Endothelial cell of umbilical vein (primary cell): Measurements from ENCODE around the gene NALCN. TPM values are rescaled to one million over a fixed set of nuclear protein-coding genes. Genes with fewer than 3 reads are reported as not detected.

Experiments
- BruUV-seq: library from RNA; stranded (reverse); fragments of 400-500 nt; replicated peaks from 2 replicates; lab custom pipeline; 2021; lab: Mats Ljungman, UMichigan
- CTCF ChIA-PET: fragments of 300-600, 350-600 bp; sonication (Branson Sonifier 250); formaldehyde crosslinking; loops from one replicate; lab custom pipeline; 2021; ENCODE audit warnings: antibody characterized with exemption, inconsistent platforms; lab: Charles Lee
- POLR2A ChIA-PET: fragments of 300-600, 350-600 bp; sonication (Branson Sonifier 250); formaldehyde crosslinking; loops from one replicate; lab custom pipeline; 2021; ENCODE audit warnings: antibody characterized with exemption, inconsistent platforms; lab: Charles Lee
- DNase-seq: peaks from one replicate; pipeline ENCODE4 v3.0.0-alpha.2; 2011; ENCODE audit warnings: low read depth, low spot score
- FAIRE-seq: peaks from 2 replicates; lab custom pipeline; 2011; peaks lifted over from hg19 to GRCh38; lab: Jason Lieb, UNC
- H2AFZ ChIP-seq: 2 replicates; pipeline ENCODE4 v1.6.0; 2012; ENCODE audit warnings: low read depth, low read length, control low read depth, inconsistent platforms
- H3K27ac ChIP-seq: 2 replicates; pipeline ENCODE4 v1.5.1; 2011; ENCODE audit warnings: low read depth, mild to moderate bottlenecking, control low read depth, low read length, moderate library complexity; ENCODE audit not compliant: insufficient read depth
- H3K27me3 ChIP-seq, 2 experiments: 2 replicates each; pipeline versions ENCODE4 v1.6.0 to v1.6.1; 2011; ENCODE audit warnings: low read length in 2 of 2, mixed read lengths in 1 of 2; ENCODE audit not compliant: control insufficient read depth in 2 of 2, insufficient read depth in 2 of 2
- H3K36me3 ChIP-seq, 2 experiments: 2 replicates in 1 of 2; 3 replicates in 1 of 2; pipeline ENCODE4 v1.5.1; 2011; ENCODE audit warnings: low read length in 2 of 2, mild to moderate bottlenecking in 1 of 2, moderate library complexity in 1 of 2; ENCODE audit not compliant: control insufficient read depth in 2 of 2, insufficient read depth in 2 of 2; ENCODE audit errors: extremely low read depth in 1 of 2
- H3K4me1 ChIP-seq: 3 replicates; pipeline ENCODE4 v1.5.1; 2011; ENCODE audit warnings: mild to moderate bottlenecking, low read length; ENCODE audit not compliant: control insufficient read depth, insufficient read depth; ENCODE audit errors: extremely low read depth
- H3K4me2 ChIP-seq: 2 replicates; pipeline ENCODE4 v1.6.1; 2011; ENCODE audit warnings: low read length, control low read depth, mixed read lengths; ENCODE audit not compliant: insufficient read depth
- H3K4me3 ChIP-seq, 3 experiments: fragments of 200-600 bp in 1 of 3; sonication (generic), shearing (Covaris generic) in 1 of 3; replicated peaks in 1 of 3; 2 replicates each; pipeline ENCODE4 v1.5.1; 2011 to 2016; ENCODE audit warnings: control low read depth in 3 of 3, low read length in 3 of 3, mild to moderate bottlenecking in 2 of 3, inconsistent platforms in 1 of 3, low read depth in 1 of 3, moderate library complexity in 1 of 3; ENCODE audit not compliant: insufficient read depth in 1 of 3
- H3K79me2 ChIP-seq: 2 replicates; pipeline ENCODE4 v1.6.0; 2012; ENCODE audit warnings: low read length, inconsistent platforms; ENCODE audit not compliant: control insufficient read depth, insufficient read depth
- H3K9ac ChIP-seq: replicated peaks from 2 replicates; pipeline ENCODE3; 2011; ENCODE audit warnings: low read length, control low read depth; ENCODE audit not compliant: insufficient read depth; ENCODE audit errors: extremely low read depth
- H3K9me1 ChIP-seq: replicated peaks from 3 replicates; pipeline ENCODE4 v1.6.0; 2011; ENCODE audit warnings: mild to moderate bottlenecking, low read length; ENCODE audit not compliant: control insufficient read depth, insufficient read depth; ENCODE audit errors: extremely low read depth
- H3K9me3 ChIP-seq: replicated peaks from 2 replicates; pipeline ENCODE4 v1.5.1; 2012; ENCODE audit warnings: low read length, inconsistent platforms; ENCODE audit not compliant: control insufficient read depth, insufficient read depth
- H4K20me1 ChIP-seq: replicated peaks from 2 replicates; pipeline ENCODE3; 2011; ENCODE audit warnings: mild to moderate bottlenecking, low read length; ENCODE audit not compliant: control insufficient read depth, insufficient read depth; ENCODE audit errors: extremely low read depth
- FOS ChIP-seq: IDR thresholded peaks from 2 replicates; pipeline ENCODE4 v1.6.1; 2011; ENCODE audit warnings: mild to moderate bottlenecking, low read length, moderate library complexity, borderline replicate concordance; ENCODE audit not compliant: insufficient read depth
- JUN ChIP-seq: IDR thresholded peaks from 2 replicates; pipeline ENCODE4 v1.6.1; 2011; ENCODE audit warnings: borderline replicate concordance, low read depth; ENCODE audit not compliant: insufficient read length, insufficient read depth
- POLR2AphosphoS5 ChIP-seq: IDR thresholded peaks from 2 replicates; pipeline ENCODE4 v1.6.1; 2012; ENCODE audit warnings: low read depth, mild to moderate bottlenecking, control low read depth, low read length, moderate library complexity; ENCODE audit not compliant: insufficient read depth
- dilution Hi-C: fragments of 300-500 bp; cut with MboI; formaldehyde crosslinking; loops from one replicate; pipeline ENCODE4 v1.15.0; 2019; ENCODE audit warnings: low sequenced_read_pairs; ENCODE audit not compliant: extremely low pct_ligation_motif_present
- intact Hi-C: fragments of 100-400 bp; cut with micrococcal nuclease; formaldehyde crosslinking; loops from one replicate; pipeline ENCODE4 v1.10.0; 2022
- polyA plus RNA-seq, 4 experiments: library from polyadenylated mRNA; depleted of rRNA in 3 of 4; stranded (reverse) in 3 of 4; unstranded in 1 of 4; fragments of >200 nt; gene quantifications; 2 replicates each; pipeline versions ENCODE4 v1.2.1 to v1.2.3, GENCODE V29; 2011 to 2012; ENCODE audit warnings: missing spikeins in 1 of 4
- total RNA-seq: library from RNA; stranded (reverse); gene quantifications from 2 replicates; pipeline ENCODE4 v1.2.3, GENCODE V29; 2021
- TF ChIP-seq, protein P1 (sequence below), 2 donors: IDR thresholded peaks; 1 replicate in 1 of 2; 2 replicates in 1 of 2; pipeline ENCODE4 v1.5.1; 2011; ENCODE audit warnings: low read length in 2 of 2, mild to moderate bottlenecking in 2 of 2, moderate library complexity in 2 of 2, control low read depth in 1 of 2, inconsistent platforms in 1 of 2, low read depth in 1 of 2; ENCODE audit not compliant: insufficient read depth in 1 of 2; ENCODE audit errors: extremely low read depth in 1 of 2

NALCN gene
- total and polyA plus RNA-seq, 2 donors (not counting 3 experiments of a cell fraction or from before 2014, with no cell fraction given): 3.3 to 4.4 TPM

DNA sequence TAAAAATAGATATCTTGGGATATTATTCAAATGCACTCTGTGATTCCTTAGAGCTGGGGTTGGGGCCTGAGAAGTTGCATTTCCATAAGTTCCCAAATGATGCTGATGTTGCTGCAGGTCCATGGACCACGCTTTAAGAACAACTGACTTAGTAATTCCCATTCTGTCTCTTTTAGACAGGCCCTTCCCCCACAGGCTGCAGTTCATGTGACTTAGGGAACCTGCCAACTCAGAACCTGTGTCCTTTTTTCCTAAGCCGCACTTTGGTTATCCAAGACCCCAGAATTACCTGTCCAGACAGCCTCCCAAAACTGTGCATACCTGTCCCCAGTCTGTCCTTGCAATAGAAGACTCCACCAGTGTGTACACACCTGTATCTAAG lies 34.4 kb upstream of the NALCN start:
- Histone ChIP-seq H3K27me3 (no peaks in the 10 kb centered on the region), H3K9ac (peak overlapping the region; percentile 65), H3K9me1 (no peaks in the 10 kb centered on the region), H4K20me1 (no peaks in the 10 kb centered on the region), H3K4me3 (no peak overlapping the region), H3K36me3 (no peaks in the 10 kb centered on the region), H3K27ac (peak overlapping the region; percentile 94), H2AFZ (no peak overlapping the region), H3K4me1 (peaks cover 59% of the 10 kb centered on the region), H3K9me3 (no peaks in the 10 kb centered on the region), H3K4me2 (peak overlapping the region; percentile 70), H3K79me2 (no peaks in the 10 kb centered on the region)
- ChIA-PET CTCF (interaction anchor here (0.5 to 1.3 kb wide), 7 partner anchors 23 to 305 kb away, joined by 3 to 9 read pairs (median 4); partner anchors contain the start of gene NALCN), POLR2A (no interaction called here)
- intact Hi-C loops (loop anchor here (1.0 to 10.0 kb wide), 8 partner anchors 34 to 1394 kb away; partner anchors contain the start of genes ERCC5, NALCN and TMTC4), dilution Hi-C loops (no loop called here)
- FAIRE-seq (no peak), DNase-seq (no peak)
- BruUV-seq: TSS peak; percentile 59
- TF ChIP-seq, protein P1, sequence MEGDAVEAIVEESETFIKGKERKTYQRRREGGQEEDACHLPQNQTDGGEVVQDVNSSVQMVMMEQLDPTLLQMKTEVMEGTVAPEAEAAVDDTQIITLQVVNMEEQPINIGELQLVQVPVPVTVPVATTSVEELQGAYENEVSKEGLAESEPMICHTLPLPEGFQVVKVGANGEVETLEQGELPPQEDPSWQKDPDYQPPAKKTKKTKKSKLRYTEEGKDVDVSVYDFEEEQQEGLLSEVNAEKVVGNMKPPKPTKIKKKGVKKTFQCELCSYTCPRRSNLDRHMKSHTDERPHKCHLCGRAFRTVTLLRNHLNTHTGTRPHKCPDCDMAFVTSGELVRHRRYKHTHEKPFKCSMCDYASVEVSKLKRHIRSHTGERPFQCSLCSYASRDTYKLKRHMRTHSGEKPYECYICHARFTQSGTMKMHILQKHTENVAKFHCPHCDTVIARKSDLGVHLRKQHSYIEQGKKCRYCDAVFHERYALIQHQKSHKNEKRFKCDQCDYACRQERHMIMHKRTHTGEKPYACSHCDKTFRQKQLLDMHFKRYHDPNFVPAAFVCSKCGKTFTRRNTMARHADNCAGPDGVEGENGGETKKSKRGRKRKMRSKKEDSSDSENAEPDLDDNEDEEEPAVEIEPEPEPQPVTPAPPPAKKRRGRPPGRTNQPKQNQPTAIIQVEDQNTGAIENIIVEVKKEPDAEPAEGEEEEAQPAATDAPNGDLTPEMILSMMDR (IDR thresholded peaks at IDR 0.05; ENCODE audit: extremely low read depth in 1 of 2, insufficient read depth in 1 of 2, low read depth in 1 of 2, low read length in 2 of 2): no peak
- no peak for TF ChIP-seq JUN
- no peak for TF ChIP-seq FOS
- TF ChIP-seq POLR2AphosphoS5: no peak
